LHCN-M2 (cell line): ENCODE measurements around the gene ATP10B. TPM values are rescaled to one million over a fixed set of nuclear protein-coding genes. Genes with fewer than 3 reads are reported as not detected.
A peak's percentile ranks its signal among the peaks of the same experiment; 100 is the strongest.
"Not testable (repeated sequence)": the region's sequence is repeated elsewhere in the genome, so short reads cannot be mapped to it uniquely, and the experiment has no call there.

Experiments used
- DNase-seq: peaks from one replicate; pipeline ENCODE4 v3.0.0-alpha.2; 2012; ENCODE audit warnings: low read depth
- polyA plus RNA-seq: library from polyadenylated mRNA; unstranded; fragments of >200 nt; gene quantifications from one replicate; pipeline ENCODE4 v1.2.1, GENCODE V29; 2012; ENCODE audit warnings: missing spikeins
- total RNA-seq: library from RNA; depleted of rRNA; stranded (reverse); fragments of >200 nt; gene quantifications from 2 replicates; pipeline ENCODE4 v1.2.3, GENCODE V29; 2014; rRNA removed

The ATP10B gene, protein sequence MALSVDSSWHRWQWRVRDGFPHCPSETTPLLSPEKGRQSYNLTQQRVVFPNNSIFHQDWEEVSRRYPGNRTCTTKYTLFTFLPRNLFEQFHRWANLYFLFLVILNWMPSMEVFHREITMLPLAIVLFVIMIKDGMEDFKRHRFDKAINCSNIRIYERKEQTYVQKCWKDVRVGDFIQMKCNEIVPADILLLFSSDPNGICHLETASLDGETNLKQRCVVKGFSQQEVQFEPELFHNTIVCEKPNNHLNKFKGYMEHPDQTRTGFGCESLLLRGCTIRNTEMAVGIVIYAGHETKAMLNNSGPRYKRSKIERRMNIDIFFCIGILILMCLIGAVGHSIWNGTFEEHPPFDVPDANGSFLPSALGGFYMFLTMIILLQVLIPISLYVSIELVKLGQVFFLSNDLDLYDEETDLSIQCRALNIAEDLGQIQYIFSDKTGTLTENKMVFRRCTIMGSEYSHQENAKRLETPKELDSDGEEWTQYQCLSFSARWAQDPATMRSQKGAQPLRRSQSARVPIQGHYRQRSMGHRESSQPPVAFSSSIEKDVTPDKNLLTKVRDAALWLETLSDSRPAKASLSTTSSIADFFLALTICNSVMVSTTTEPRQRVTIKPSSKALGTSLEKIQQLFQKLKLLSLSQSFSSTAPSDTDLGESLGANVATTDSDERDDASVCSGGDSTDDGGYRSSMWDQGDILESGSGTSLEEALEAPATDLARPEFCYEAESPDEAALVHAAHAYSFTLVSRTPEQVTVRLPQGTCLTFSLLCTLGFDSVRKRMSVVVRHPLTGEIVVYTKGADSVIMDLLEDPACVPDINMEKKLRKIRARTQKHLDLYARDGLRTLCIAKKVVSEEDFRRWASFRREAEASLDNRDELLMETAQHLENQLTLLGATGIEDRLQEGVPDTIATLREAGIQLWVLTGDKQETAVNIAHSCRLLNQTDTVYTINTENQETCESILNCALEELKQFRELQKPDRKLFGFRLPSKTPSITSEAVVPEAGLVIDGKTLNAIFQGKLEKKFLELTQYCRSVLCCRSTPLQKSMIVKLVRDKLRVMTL (N-terminal part only)
- total RNA-seq: not detected in 2 replicates
- not detected for polyA plus RNA-seq

DNA sequence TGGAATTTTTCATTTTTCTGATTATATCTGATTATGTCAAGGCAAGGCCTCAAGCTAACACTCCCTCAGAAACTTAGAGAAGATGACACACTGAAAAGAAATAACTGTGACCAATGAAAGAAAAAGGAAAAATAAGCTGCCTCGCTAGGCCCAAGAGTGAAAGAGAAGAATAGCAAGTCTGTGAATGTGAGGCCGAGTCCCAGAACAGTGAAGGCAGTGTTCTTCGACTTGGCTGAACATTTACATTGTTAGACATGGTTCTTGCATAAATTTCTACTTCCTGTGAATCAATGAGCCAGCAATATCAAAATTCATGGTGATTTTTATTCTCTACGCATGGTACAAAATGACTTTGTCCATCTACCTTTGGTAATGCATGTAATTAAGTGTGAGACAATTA lies at the start of gene ATP10B:
Gene ATP10B (minus strand): TSS at position 163 of the 400 bp plus-strand sequence. CDS start 164,137 bp downstream, outside the sequence.
- no peak for DNase-seq

DNA sequence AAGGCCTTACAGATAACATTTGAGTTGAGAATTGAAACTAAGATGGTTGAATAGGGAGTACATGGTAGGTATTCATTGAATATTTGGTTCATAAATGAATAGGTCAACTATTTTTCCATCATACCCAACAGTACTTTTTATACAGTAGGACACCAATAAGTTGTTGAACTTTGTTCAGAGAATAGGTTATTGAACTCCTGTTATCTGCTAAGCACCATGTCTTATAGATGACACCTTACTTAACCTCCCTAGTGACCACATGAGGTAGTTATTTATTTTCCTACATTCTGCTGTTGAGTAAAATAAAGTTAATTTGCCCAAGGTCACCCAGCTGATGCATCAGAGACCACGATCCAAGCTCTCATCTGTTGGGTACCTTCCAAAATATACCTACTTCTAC lies 49.6 kb upstream of the ATP10B start:
- no peak for DNase-seq

DNA sequence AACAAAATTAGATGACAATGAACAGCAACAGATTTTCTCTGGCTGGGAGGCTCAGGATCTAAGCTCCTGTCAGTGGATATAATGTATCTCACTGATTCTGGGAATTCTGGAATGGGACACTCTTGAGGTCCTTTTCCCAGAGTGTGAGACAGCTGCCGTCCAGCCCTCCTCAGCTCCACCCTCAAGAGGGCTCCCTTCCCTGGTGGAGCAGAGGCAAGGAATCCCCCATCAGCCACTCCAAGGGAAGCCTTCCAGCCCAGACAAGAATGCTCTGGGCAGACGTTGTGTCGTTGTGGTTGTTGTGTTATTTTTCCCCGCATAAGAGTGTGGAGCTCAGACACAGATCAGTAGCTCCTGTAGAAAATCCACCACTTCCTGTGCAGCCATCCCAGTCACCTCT lies 47.7 kb upstream of the ATP10B start:
- DNase-seq: peak; percentile 5

DNA sequence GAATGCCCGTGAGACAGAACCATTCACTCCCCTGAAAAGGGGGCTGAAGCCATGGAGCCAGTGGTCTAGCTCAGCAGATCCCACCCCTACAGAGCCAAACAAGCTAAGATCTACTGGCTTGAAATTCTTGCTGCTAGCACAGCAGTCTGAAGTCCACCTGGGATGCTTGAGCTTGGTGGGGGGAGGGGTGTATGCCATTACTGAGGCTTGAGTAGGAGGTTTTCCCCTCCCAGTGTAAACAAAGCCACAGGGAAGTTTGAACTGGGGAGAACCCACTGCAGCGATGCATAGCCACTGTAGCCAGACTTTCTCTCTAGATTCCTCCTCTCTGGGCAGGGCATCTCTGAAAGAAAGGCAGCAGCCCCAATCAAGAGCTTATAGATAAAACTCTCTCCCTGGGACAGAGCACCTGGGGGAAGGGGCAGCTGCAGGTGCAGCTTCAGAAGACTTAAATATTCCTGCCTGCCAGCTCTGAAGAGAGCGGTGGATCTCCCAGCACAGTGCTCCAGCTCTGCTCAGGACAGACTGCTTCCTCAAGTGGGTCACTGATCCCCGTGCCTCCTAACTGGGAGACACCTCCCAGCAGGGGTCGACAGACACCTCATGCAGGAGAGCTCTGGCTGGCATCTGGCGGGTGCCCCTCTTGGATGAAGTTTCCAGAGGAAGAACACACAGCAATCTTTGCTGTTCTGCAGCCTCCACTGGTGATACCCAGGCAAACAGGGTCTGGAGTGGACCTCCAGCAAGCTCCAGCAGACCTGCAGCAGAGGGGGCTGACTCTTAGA lies 41.4 kb upstream of the ATP10B start:
- not testable (repeated sequence) for DNase-seq

DNA sequence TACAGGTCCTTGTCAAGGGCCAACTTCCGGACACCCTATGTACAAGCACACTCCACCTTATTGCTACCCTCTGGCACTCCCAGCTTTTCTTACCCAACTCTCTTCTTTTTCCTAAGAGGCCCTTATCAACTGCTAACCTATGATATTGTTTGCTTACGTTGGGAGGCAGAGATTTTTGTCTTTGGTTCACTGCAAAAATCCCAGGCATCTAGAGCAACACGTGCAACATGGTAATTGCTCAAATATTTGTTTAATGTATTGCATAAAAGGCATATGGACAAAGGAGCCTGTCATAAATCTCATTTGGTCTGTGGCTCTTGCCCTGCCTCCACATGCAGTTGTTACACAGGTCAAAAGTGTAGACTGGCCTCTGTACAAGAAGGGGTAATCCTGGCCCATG lies 35.8 kb upstream of the ATP10B start:
- DNase-seq: no peak

DNA sequence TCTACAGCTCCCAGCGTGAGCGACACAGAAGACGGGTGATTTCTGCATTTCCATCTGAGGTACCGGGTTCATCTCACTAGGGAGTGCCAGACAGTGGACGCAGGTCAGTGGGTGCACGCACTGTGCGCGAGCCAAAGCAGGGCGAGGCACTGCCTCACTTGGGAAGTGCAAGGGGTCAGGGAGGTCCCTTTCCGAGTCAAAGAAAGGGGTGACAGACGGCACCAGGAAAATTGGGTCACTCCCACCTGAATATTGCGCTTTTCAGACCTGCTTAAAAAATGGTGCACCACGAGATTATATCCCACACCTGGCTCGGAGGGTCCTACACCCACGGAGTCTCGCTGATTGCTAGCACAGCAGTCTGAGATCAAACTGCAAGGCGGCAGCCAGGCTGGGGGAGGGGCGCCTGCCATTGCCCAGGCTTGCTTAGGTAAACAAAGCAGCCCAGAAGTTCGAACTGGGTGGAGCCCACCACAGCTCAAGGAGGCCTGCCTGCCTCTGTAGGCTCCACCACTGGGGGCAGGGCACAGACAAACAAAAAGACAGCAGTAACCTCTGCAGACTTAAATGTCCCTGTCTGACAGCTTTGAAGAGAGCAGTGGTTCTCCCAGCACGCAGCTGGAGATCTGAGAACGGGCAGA lies 21.7 kb upstream of the ATP10B start:
- DNase-seq: not testable (repeated sequence)

DNA sequence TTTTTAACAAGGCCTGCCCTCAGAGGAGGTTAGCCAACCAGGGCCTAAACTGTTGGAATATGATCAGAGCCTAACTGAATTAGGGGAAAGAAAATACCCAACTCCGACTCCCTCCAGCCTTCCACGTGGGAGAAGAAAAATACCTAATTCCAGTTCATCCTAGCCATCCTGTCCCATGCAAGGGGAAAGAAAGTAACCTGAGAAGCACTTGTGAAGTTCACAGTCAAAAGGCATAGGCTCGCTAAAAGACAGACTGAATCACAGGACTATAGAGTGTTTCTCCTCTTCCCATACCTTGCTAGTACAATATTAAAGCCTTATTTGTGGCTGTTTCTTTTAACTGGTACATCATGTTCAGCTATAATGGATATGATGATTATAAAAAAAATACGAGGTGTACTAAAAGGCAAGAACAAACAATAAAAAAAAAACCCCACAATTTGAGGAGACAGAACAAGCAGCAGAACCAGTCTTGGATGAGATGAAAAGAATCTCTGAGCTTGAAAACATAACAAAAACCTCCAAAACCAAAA lies 18.0 kb upstream of the ATP10B start:
- no peak for DNase-seq

DNA sequence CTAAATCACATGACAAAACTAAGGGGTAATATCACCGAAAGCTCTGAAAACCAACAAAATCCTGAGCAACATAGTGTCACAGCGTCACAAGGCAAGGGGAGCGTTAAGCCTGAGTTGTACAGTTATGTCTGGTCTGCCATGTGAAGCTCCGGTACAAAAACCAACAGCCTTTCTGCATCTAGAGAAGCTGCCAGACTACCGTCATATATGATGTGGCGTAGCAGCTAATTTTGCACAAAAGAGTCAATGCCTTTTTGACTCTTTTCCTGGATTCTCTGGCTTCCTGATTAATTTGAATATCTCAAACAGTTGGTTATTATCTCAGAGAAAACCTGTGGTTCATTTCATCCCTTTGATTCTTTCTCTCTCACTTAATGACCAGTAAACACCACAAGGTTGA lies 16.0 kb upstream of the ATP10B start:
- no peak for DNase-seq

DNA sequence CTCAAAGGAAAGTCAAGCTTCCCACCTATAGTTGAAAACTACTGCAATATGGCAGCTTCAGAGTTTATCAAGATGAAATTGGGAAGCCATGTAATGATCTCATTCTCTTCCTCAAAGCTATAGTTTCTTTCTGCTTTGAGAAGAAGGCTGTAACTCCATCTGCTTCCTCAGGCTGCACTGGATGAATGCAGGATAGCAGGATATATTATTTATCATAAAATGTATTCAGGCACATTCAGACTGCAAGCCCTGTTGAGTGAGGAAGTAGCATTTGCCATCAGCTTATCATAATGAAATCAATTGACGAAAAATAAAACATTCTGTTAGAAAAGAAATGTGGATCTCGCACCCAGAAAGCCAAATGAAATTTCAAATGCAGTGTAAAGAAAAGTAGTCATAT lies 560 bp downstream of the ATP10B start:
- DNase-seq: no peak

DNA sequence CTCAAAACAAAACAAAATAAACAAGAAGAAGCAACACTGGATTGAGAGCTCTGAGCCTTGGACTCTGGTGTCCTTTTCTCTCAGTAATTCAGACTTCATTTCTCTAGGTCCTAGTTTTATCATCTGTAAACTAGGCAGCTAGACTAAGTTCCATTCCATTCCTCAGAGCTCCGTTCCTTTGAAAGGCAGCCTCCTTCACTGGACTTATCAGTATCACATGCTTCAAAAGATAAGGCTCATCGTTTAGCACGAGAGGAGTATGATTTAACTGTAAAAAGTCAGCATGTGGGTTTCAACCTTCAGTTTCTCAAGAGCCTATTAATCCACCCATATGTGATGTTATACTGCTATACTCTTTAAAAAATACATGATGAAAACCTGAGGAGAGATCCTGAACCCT lies 1.6 kb downstream of the ATP10B start:
- no peak for DNase-seq

DNA sequence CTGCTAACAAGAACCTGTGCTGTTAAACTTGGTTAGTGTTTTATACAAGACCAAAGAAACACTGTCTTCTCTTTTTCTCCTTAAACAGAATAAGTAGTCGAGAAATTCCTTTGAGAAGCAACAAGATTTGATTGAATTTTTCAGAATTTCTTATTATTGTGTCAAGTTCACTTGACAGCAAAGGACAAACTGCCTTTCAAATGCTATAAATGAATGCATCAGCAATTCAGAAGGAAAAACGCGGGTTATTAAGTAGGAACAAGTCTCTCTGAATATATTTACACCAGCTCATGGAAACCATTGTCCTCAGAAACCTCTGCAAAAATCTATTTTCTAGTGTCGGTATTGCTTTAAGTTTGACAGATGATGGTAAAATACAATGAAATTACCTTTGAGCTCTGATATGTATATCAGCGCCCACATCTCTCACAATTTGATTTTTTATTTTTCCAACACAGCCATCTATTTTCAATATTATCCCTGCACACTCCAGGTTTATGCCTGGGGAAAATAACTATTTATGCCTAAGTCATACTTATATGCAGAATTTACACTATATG lies 4.4 kb downstream of the ATP10B start:
- no peak for DNase-seq

DNA sequence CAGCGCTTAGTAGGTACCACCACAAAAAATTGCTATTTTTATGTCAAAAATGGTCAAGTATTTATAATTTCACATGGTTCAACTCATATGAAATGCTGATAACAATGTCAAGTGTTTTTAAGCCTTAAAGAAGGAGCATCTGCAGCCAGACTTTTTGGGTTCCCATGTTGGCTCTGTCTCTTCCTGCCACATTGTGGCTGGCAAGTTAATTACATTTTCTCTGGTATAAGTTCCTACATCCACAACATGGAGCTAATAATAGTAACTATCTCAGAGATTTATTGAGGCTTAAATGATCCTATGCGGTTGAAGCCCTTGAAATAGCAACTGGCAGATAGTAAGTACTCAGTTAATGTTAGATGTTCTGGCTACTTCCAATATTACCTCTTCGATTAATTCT lies 5.4 kb downstream of the ATP10B start:
- no peak for DNase-seq

DNA sequence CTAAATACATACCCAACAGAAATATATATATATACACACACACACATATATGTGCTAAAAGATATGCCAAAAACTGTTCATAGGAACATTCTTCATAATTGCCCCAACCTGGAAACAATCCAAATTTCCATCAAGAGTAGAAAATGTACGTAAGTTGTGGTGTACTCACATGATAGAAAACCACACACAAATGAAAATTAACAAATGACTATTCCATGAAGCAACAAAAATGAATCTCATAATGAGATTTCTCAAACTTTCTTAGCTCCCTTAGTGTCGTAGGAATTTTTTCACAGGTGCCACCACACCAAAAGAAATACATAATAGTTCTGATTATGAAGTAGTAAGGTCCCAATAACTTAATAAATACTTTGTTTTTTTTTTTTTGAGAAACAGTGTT lies 7.8 kb downstream of the ATP10B start:
- no peak for DNase-seq

DNA sequence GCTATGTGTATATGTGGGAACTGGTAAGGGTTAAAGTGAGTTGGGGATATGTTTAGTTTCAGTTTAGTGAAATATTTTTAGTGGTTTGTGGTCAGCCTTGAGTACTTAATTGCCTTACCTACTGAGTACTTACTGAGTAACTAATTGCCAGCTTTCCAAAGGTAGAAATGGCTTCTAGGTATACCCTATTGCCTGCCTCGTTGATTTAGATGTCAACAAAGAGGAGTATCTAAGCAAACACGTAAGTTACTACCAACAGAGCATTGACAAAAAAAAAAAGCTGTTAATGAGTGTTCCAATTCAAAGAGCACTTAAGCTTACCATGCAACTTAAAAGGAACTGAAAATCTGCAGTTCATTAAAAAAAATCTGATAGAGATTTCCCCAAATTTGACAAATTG lies 8.8 kb downstream of the ATP10B start:
- DNase-seq: no peak

DNA sequence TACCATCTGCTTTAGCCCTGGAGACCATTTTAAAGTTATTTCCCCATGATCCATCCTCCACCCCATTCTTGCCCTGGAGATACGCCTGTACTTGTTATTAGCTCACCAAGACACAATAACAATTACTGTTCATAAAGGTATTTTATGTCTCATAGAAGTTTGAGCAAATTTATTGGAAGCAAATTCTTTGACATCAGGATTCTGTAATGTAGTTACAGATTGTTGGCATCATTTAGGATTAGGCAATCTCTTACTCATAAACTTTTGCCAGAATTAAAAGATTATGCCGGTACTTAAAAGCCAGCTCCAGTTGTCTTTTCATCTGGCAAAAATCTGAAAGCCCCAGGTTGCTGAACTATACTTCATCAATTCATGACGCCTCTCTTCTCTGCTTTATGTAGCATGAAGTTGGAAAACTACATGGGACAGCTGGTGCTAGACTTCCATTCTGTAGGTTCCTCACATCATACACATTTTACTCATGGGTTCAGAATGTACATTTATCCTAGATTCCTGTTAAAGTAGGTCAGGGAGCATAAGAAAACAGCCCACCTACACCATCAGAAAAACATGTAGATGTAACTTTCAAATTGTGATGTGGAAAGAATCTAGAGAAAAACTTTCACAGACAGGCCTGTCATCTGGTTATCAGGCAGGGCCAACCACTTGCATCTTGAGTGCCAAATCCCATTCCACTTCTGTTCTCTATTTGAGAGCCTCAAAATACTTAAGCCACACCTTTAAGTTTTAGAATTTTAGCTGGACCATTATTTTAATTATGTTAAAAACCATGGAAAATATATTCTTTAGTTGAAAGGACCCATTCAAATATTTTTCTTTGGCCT lies 14.0 kb downstream of the ATP10B start:
- peak; percentile 18 for DNase-seq

DNA sequence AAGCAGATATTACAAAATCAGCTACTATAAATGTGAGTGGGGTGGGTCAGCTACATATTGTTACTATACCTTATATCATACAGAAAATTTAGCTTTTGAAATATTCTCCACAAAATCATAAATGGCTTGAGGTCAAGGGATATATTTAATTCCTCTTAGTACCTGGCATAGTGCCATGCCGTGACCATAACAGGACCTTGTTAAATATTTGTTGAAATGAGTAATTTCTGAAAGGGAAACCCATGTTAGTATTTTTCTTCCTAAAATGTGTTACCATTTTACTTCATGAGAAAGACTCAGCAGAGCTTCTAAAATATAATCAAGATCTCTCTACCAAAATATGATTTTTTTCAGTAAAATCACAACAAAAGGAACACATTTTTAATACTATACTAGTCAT lies 14.8 kb downstream of the ATP10B start:
- peak; percentile 41 for DNase-seq

DNA sequence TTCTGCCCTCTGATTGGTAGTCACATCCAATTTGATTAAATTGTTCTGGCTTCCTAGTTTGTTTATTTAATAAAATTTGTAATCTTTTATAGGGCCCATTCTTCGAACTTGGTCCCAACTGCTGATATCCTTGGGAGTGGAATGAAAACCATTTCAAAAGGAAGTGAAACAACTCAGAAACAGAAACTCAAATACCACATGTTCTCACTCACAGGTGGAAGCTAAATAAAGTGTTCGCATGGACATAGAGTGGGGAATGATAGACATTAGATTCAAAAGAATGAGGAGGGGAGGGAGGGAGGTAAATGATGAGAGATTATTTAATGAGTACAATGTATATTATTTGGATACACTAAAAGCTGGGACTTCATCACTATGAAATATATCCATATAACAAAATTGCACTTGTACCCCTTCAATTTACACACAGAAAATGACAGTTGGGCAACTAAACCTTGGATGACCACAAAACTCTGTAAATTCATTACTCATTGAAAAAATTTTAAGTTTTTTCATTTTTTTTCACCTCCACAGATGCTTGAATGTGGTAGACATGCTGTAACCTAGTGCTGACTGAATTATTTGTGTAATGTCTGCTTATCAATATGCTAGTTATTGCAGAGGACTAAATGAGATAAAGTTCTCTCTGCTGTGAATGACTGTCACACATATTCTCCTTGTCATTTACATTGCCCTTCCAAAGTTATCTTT lies 16.0 kb downstream of the ATP10B start:
- DNase-seq: no peak

DNA sequence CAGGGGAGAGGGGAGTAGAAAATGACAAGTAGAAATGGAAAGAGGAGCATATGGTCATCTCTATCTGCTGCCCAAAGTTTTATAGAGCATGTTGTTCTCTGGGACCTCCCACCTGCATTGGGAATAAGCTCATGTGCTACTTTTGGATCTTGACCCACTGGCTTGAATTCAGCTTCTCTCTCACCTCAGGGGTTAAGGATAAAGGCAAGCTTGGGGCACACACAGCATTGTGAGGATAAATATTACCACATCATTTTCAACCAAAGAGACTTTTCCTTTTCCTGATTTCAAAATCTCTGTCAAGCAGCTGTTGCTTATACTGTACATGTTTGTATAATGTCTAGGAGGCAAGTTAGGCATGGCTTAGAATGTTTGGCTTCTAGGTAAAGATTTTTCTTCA lies 16.6 kb downstream of the ATP10B start:
- peak; percentile 36 for DNase-seq

DNA sequence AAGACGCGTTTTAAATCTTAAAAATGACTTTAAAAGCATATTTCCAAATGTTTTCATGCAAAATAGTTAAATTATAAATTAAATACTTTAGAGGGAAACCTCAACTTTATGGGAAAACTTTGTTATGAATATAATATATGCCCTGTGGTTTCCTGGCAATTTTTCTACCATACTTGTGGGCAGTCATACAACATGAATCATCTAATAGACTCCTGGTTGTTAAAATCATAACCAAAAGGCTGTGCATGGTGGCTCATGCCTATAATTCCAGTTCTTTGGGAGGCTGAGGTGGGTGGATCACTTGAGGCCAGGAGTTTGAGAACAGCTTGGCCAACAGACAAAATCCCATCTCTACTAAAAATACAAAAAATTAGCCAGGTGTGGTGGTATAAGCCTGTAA lies 18.2 kb downstream of the ATP10B start:
- DNase-seq: peak; percentile 59
